OCI-LY1 (cell line): Measurements from ENCODE around the gene MNAT1.

Experiments used
- H2AFZ ChIP-seq: fragments of 200-600 bp; sonication (generic), shearing (Covaris generic); 2 replicates; pipeline ENCODE4 v1.6.0; 2014; ENCODE audit warnings: antibody characterized with exemption, mild to moderate bottlenecking, low read length
- H3F3A ChIP-seq: fragments of 200-600 bp; sonication (generic), shearing (Covaris generic); 2 replicates; pipeline ENCODE4 v1.6.0; 2014; ENCODE audit warnings: mild to moderate bottlenecking, antibody characterized with exemption, low read length, moderate library complexity; ENCODE audit not compliant: insufficient read depth
- H3K27ac ChIP-seq: fragments of 200-600 bp; sonication (generic); 2 replicates; pipeline ENCODE4 v1.5.1; 2014; ENCODE audit warnings: low read length, mixed run types, mild to moderate bottlenecking, low read depth; ENCODE audit not compliant: poor library complexity, severe bottlenecking
- H3K27me3 ChIP-seq: fragments of 200-600 bp; sonication (generic); 2 replicates; pipeline ENCODE4 v1.6.0; 2014; ENCODE audit warnings: antibody characterized with exemption, mild to moderate bottlenecking, low read length, moderate library complexity; ENCODE audit not compliant: insufficient read depth
- H3K36me3 ChIP-seq: fragments of 200-600 bp; sonication (generic); 2 replicates; pipeline ENCODE4 v1.6.1; 2014; ENCODE audit warnings: mild to moderate bottlenecking, antibody characterized with exemption, low read length, moderate library complexity, mixed read lengths; ENCODE audit not compliant: insufficient read depth
- H3K4me1 ChIP-seq: fragments of 200-600 bp; sonication (generic); 2 replicates; pipeline ENCODE4 v1.5.1; 2014; ENCODE audit warnings: mild to moderate bottlenecking, low read length, moderate library complexity; ENCODE audit not compliant: insufficient read depth, severe bottlenecking
- H3K4me2 ChIP-seq: fragments of 200-600 bp; sonication (generic), shearing (Covaris generic); 2 replicates; pipeline ENCODE4 v1.6.1; 2014; ENCODE audit warnings: low read length
- H3K4me3 ChIP-seq: fragments of 200-600 bp; sonication (generic); 2 replicates; pipeline ENCODE4 v1.5.1; 2014; ENCODE audit warnings: low read length, low read depth, mild to moderate bottlenecking, mixed read lengths; ENCODE audit not compliant: poor library complexity, severe bottlenecking
- H3K79me2 ChIP-seq: fragments of 200-600 bp; shearing (Covaris generic); 2 replicates; pipeline ENCODE4 v1.6.1; 2016; ENCODE audit warnings: mixed run types, low read length, mixed read lengths; ENCODE audit not compliant: insufficient read depth
- H3K9ac ChIP-seq: fragments of 200-600 bp; sonication (generic), shearing (Covaris generic); 2 replicates; pipeline ENCODE4 v1.6.1; 2014; ENCODE audit warnings: mild to moderate bottlenecking, low read length, mixed read lengths
- H3K9me2 ChIP-seq: fragments of 200-600 bp; sonication (generic), shearing (Covaris generic); 2 replicates; pipeline ENCODE4 v1.6.1; 2014; ENCODE audit warnings: low read depth, mild to moderate bottlenecking, low read length, mixed read lengths
- H3K9me3 ChIP-seq: fragments of 200-600 bp; shearing (Covaris generic); 2 replicates; pipeline ENCODE4 v1.6.1; 2014; ENCODE audit warnings: low read length, mixed read lengths
- H4K20me1 ChIP-seq: fragments of 200-600 bp; sonication (generic), shearing (Covaris generic); 2 replicates; pipeline ENCODE4 v1.6.0; 2016; ENCODE audit warnings: mild to moderate bottlenecking, low read length; ENCODE audit not compliant: insufficient read depth
- EZH2 ChIP-seq: fragments of 200-600 bp; sonication (generic), shearing (Covaris generic); IDR thresholded peaks from 2 replicates; pipeline ENCODE4 v1.8.0; 2017; ENCODE audit warnings: borderline replicate concordance, mixed run types, mild to moderate bottlenecking, antibody characterized with exemption, low read length, moderate library complexity, mixed read lengths
- TF ChIP-seq, protein P1 (sequence below): fragments of 200-600 bp; sonication (generic), shearing (Covaris generic); IDR thresholded peaks from 2 replicates; pipeline ENCODE4 v1.5.1; 2017; ENCODE audit warnings: mild to moderate bottlenecking, antibody characterized with exemption, low read length, moderate library complexity, mixed read lengths

Gene MNAT1

GRCh38 chr14:60926002-60926401, 191.4 kb downstream of the MNAT1 start:
- no peak overlapping the region for H3K4me2 ChIP-seq
- H3F3A ChIP-seq: no peaks in the 10 kb centered on the region
- H3K9ac ChIP-seq: no peak overlapping the region
- H3K4me3 ChIP-seq: no peak overlapping the region
- no peaks in the 10 kb centered on the region for H3K36me3 ChIP-seq
- peaks cover 9% of the 10 kb centered on the region for H3K4me1 ChIP-seq
- no peaks in the 10 kb centered on the region for H3K79me2 ChIP-seq
- H4K20me1 ChIP-seq: no peaks in the 10 kb centered on the region
- TF ChIP-seq, protein P1, sequence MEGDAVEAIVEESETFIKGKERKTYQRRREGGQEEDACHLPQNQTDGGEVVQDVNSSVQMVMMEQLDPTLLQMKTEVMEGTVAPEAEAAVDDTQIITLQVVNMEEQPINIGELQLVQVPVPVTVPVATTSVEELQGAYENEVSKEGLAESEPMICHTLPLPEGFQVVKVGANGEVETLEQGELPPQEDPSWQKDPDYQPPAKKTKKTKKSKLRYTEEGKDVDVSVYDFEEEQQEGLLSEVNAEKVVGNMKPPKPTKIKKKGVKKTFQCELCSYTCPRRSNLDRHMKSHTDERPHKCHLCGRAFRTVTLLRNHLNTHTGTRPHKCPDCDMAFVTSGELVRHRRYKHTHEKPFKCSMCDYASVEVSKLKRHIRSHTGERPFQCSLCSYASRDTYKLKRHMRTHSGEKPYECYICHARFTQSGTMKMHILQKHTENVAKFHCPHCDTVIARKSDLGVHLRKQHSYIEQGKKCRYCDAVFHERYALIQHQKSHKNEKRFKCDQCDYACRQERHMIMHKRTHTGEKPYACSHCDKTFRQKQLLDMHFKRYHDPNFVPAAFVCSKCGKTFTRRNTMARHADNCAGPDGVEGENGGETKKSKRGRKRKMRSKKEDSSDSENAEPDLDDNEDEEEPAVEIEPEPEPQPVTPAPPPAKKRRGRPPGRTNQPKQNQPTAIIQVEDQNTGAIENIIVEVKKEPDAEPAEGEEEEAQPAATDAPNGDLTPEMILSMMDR: no peak
- no peak for TF ChIP-seq EZH2
- no peaks in the 10 kb centered on the region for H3K9me2 ChIP-seq
- no peak overlapping the region for H3K27ac ChIP-seq
- no peak overlapping the region for H2AFZ ChIP-seq
- H3K27me3 ChIP-seq: no peaks in the 10 kb centered on the region
- H3K9me3 ChIP-seq: no peaks in the 10 kb centered on the region

- Histone ChIP-seq H3K79me2 (no peaks in the 10 kb centered on the region), H3K9me2 (no peaks in the 10 kb centered on the region), H3K9me3 (no peaks in the 10 kb centered on the region), H3K4me2 (no peak overlapping the region), H3K4me1 (peaks cover 2% of the 10 kb centered on the region), H3K4me3 (no peak overlapping the region), H3F3A (no peaks in the 10 kb centered on the region), H3K27me3 (no peaks in the 10 kb centered on the region), H3K27ac (no peak overlapping the region), H2AFZ (no peak overlapping the region), H3K9ac (no peak overlapping the region), H3K36me3 (no peaks in the 10 kb centered on the region), H4K20me1 (no peaks in the 10 kb centered on the region)
- TF ChIP-seq, protein P1: no peak
Observed at GRCh38 chr14:60931218-60931617, 196.7 kb downstream of the MNAT1 start.

DNA sequence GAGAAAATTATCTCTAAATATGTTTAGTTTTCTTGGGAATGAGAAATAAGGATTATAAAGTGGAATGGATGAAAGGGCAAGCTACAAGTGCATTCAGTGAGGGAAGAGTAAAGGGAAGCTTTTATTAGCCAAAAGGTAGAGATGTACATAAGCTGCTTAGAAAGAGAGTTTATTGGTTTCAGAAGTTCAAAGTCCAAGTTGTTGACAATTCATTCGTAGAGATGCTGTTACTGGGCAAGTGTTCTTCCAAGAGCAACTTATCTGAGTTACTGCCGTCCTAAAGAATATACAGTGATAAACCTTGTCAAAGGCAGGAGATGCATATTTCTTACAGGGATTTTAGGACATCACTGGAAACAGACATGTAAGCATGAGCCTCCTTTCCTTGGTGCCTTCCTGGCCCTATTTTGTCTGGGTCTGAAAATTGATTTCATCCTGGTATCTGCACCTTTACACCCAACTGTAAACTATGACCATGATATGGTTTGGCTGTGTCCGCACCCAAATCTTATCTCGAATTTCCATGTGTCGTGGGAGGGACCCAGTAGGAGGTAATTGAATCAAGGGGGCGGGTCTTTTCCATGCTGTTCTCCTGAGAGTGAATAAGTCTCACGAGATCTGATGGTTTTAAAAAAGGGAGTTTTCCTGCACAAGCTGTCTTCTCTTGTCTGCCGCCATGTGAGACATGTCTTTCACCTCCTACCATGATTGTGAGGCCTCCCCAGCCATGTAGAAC, 199.5 kb downstream of the MNAT1 start:
- no peak for TF ChIP-seq EZH2
- TF ChIP-seq, protein P1: no peak
- Histone ChIP-seq H2AFZ (no peak overlapping the region), H3K4me1 (no peaks in the 10 kb centered on the region), H3K79me2 (no peaks in the 10 kb centered on the region), H3K27ac (no peak overlapping the region), H3K27me3 (no peaks in the 10 kb centered on the region), H3K4me3 (no peak overlapping the region), H4K20me1 (no peaks in the 10 kb centered on the region), H3K9me2 (no peaks in the 10 kb centered on the region), H3K4me2 (no peak overlapping the region), H3K9me3 (no peaks in the 10 kb centered on the region), H3K9ac (no peak overlapping the region), H3K36me3 (no peaks in the 10 kb centered on the region), H3F3A (no peaks in the 10 kb centered on the region)
